Prostate gland (tissue), 2 donors: Measurements from ENCODE around the gene EVC. TPM values are rescaled to one million over a fixed set of nuclear protein-coding genes. Genes with fewer than 3 reads are reported as not detected.

Source experiments
- DNase-seq: peaks from one replicate; pipeline ENCODE4 v3.0.0-alpha.2; 2019; ENCODE audit warnings: low spot score
- H3K27ac ChIP-seq, 2 donors: fragments of 200-600 bp; sonication (generic); 2 replicates each; pipeline ENCODE4 v1.5.1; 2017 to 2019
- H3K27me3 ChIP-seq: fragments of 200-600 bp; sonication (generic); replicated peaks from 2 replicates; pipeline ENCODE4 v1.5.1; 2019; ENCODE audit not compliant: insufficient read depth
- H3K36me3 ChIP-seq, 2 donors: fragments of 200-600 bp; sonication (generic); 1 replicate in 1 of 2; 2 replicates in 1 of 2; pipeline versions ENCODE4 v1.5.1 to v1.8.1; 2017 to 2019
- H3K4me1 ChIP-seq: fragments of 200-600 bp; sonication (generic); replicated peaks from 2 replicates; pipeline ENCODE4 v1.5.1; 2019
- H3K4me3 ChIP-seq, 2 donors: fragments of 200-600 bp; sonication (generic); 2 replicates each; pipeline ENCODE4 v1.5.1; 2017 to 2019
- H3K9me3 ChIP-seq: fragments of 200-600 bp; sonication (generic); 2 replicates; pipeline ENCODE4 v1.5.1; 2017
- CTCF ChIP-seq, 4 experiments: fragments of 200-600 bp in 2 of 4; fragments of 450-650 bp in 2 of 4; sonication (generic) in 2 of 4; IDR thresholded peaks; 1 replicate in 3 of 4; 2 replicates in 1 of 4; pipeline ENCODE4 v1.5.1; 2016 to 2019; ENCODE audit warnings: antibody characterized with exemption in 4 of 4, mild to moderate bottlenecking in 2 of 4, moderate library complexity in 2 of 4
- POLR2A ChIP-seq: fragments of 450-650 bp; IDR thresholded peaks from one replicate; pipeline ENCODE4 v1.6.1; 2016; ENCODE audit warnings: antibody characterized with exemption, mild to moderate bottlenecking
- POLR2AphosphoS5 ChIP-seq: sonication (generic); formaldehyde crosslinking; IDR thresholded peaks from one replicate; pipeline ENCODE4 v1.6.1; 2017; ENCODE audit warnings: antibody characterized with exemption
- WGBS: methylation state at CpG from one replicate; pipeline ENCODE4 v1.1.5; 2018; 5-methylcytosine and 5-hydroxymethylcytosine counted together
- intact Hi-C: fragments of 100-400 bp; cut with DNase I; formaldehyde crosslinking; loops from one replicate; pipeline ENCODE4 v1.14.2; 2022
- total RNA-seq, 2 donors: library from RNA; depleted of rRNA; stranded (reverse); fragments of >200 nt; gene quantifications; one replicate each; pipeline ENCODE4 v1.1.0, GENCODE V29; 2016

The EVC gene
- total RNA-seq, 2 donors from 2014 or later, result 49.0 to 55.7 TPM

GRCh38 chr4:5816851-5817375 is 105.9 kb downstream of the EVC start:
- no peaks in the 10 kb centered on the region for H3K9me3 ChIP-seq
- no peaks in the 10 kb centered on the region for H3K4me1 ChIP-seq
- no peak for TF ChIP-seq POLR2AphosphoS5
- no peak for TF ChIP-seq POLR2A
- no peak for TF ChIP-seq CTCF (IDR thresholded peaks at IDR 0.05)
- H3K27ac ChIP-seq, result no peak overlapping the region
- no peak for DNase-seq
- no peaks in the 10 kb centered on the region for H3K36me3 ChIP-seq
- no peaks in the 10 kb centered on the region for H3K27me3 ChIP-seq
- no peak overlapping the region for H3K4me3 ChIP-seq
- intact Hi-C loops, result loop anchor here (10.0 kb wide), 1 partner anchor 762 kb away; the partner anchor contains the start of gene STK32B
- WGBS, result 86% methylated on average over 12 of the region's 12 CpGs

DNA sequence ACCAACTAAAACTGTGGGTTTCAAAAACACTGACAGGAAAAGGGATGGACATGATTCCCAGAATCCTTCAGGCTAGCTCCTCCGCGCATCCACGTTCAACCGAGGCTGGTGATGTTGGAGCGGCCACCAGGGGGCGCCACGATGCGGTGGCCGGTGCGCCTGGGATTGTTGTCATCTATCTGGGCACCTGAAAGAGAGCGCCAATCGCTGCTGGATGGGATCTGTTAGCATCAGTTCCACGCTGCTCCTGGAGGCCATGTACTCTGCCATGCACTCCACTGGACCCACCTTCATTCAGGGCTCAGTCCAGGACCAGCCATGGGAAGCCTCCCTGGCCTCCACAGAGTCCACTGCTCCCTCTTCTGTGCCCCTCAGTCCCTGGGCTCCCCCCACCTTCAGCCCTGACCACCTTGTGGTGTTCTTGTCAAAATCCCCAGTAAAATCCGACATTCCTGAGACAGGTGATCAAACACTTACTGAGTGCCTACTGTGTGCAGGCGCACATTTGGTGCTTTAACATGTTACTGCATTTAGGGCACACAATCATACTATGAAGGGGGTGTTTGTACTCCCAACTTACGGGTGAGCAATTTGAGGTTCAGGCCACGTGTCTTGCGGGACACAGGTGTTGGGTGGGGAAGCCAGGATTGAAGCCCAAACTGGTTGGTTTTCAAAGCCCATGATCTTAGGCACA is 110.8 kb downstream of the EVC start:
- Histone ChIP-seq H3K4me1 (no peaks in the 10 kb centered on the region), H3K4me3 (no peak overlapping the region), H3K36me3 (no peaks in the 10 kb centered on the region), H3K27me3 (no peaks in the 10 kb centered on the region), H3K27ac (no peak overlapping the region), H3K9me3 (no peaks in the 10 kb centered on the region)
- WGBS, result 72% methylated on average over 18 of the region's 18 CpGs
- DNase-seq, result no peak
- no peak for TF ChIP-seq POLR2A
- TF ChIP-seq CTCF (IDR thresholded peaks at IDR 0.05), result peak in 2 of 4 experiments; percentile 23 to 45
- intact Hi-C loops, result loop anchor here (2.0 kb wide), 1 partner anchor 159 kb away; no protein-coding TSS in a partner anchor

GRCh38 chr4:5822619-5823018 is 111.6 kb downstream of the EVC start:
- intact Hi-C loops, result loop anchor here (2.0 kb wide), 1 partner anchor 158 kb away; no protein-coding TSS in a partner anchor
- WGBS, result 66% methylated on average over 5 of the region's 5 CpGs
- no peaks in the 10 kb centered on the region for H3K36me3 ChIP-seq

GRCh38 chr4:5823542-5824211 is 112.7 kb downstream of the EVC start:
- no peak for TF ChIP-seq CTCF (IDR thresholded peaks at IDR 0.05)
- TF ChIP-seq POLR2AphosphoS5, result no peak
- no peaks in the 10 kb centered on the region for H3K36me3 ChIP-seq
- no peak overlapping the region for H3K4me3 ChIP-seq
- no peaks in the 10 kb centered on the region for H3K4me1 ChIP-seq
- no peaks in the 10 kb centered on the region for H3K27me3 ChIP-seq
- intact Hi-C loops, result loop anchor here (2.0 kb wide), 1 partner anchor 157 kb away; no protein-coding TSS in a partner anchor
- DNase-seq, result no peak
- WGBS, result 80% methylated on average over 10 of the region's 10 CpGs
- no peaks in the 10 kb centered on the region for H3K9me3 ChIP-seq
- no peak overlapping the region for H3K27ac ChIP-seq

More at GRCh38 chr4:5822619-5823018, 111.6 kb downstream of the EVC start:
- Histone ChIP-seq H3K9me3 (no peaks in the 10 kb centered on the region), H3K4me1 (no peaks in the 10 kb centered on the region), H3K4me3 (no peak overlapping the region), H3K27ac (no peak overlapping the region), H3K27me3 (no peaks in the 10 kb centered on the region)
- TF ChIP-seq CTCF (IDR thresholded peaks at IDR 0.05) (no peak), POLR2AphosphoS5 (no peak), POLR2A (no peak)
- DNase-seq, result no peak
